GM12891 (cell line): ENCODE measurements around the gene AGBL1.

Source experiments
- PAX5 ChIP-seq: IDR thresholded peaks from 2 replicates; pipeline ENCODE4 v1.6.1; 2011; ENCODE audit warnings: low read length, moderate library complexity, mild to moderate bottlenecking; ENCODE audit not compliant: insufficient read depth, severe bottlenecking
- POLR2A ChIP-seq: IDR thresholded peaks from 2 replicates; pipeline ENCODE4 v1.6.1; 2011; ENCODE audit warnings: low read depth, low read length, control low read depth
- POU2F2 ChIP-seq: IDR thresholded peaks from 2 replicates; pipeline ENCODE4 v1.6.1; 2011; ENCODE audit warnings: low read depth, mild to moderate bottlenecking, control low read depth, low read length, moderate library complexity
- TAF1 ChIP-seq: IDR thresholded peaks from 2 replicates; pipeline ENCODE4 v1.6.1; 2011; ENCODE audit warnings: low read depth, low read length, control low read depth

DNA sequence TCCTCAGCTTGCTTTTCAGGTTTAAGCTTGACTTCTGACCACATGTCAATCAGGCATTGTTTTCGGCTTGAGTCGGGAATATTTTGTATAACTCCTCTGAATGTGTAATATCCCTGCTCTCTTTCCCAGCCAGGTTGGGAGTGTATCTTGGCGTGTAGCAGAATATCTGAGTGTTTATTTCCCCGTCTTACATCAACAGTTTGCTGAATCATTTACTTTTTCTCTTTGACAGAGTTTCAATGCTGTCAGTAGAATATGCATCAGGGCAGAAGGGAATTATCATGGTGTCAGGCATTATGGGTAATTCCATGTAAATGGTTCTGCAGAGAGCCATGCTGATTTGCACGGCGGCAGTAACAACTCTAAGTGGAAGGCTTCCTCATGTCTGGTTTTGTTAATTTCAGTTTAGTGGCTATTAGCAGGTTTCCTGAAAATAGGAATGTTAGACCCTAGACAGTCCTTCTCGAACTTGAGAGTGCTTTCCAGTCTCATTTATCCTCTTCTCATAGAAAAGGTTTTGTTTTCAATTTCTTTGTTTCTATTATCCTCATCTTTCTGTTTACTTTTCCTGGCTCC, 566.3 kb downstream of the AGBL1 start:
- TF ChIP-seq TAF1: no peak
- no peak for TF ChIP-seq POLR2A
- TF ChIP-seq POU2F2: no peak
- TF ChIP-seq PAX5: no peak
